Raji (cell line): ENCODE data around the gene GLIS1.

ENCODE experiments used
- POLR2A ChIP-seq: IDR thresholded peaks from 2 replicates; pipeline ENCODE4 v1.6.1; 2011; ENCODE audit warnings: low read depth, low read length, control low read depth; ENCODE audit not compliant: insufficient read depth

The GLIS1 gene

DNA sequence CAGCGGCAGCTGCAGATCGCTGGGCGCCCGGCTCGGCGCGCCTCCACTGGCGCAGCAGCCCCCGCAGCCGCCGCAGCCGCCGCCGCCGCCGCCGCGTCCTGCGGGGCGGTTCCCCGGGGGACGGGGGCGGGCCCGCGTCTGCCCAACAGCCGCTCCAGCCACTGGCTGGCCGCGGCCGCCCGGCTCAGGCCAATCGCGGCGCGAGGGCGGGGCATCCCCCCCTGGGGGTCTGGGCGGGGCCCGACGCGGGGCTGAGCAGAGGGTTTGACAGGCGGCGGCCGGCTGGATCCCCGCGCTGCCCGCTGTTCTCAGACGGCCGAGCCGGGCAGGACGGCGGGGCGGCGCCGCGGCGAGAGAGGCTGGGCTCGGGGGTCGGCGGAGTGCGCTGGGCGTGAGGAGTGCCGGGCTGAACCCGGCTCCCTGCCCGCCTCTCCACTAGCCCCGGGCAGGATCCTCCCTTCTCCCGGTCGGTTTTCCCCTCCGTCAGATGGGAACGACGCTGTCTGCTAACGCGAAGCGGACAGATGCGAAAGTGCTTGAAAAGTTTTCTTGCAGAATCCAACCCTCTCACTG lies at the start of gene GLIS1:
GLIS1 (minus strand) TSS at position 56 of the 573 bp plus-strand sequence. CDS start 1,100 bp downstream, outside the sequence.
- TF ChIP-seq POLR2A = no peak

DNA sequence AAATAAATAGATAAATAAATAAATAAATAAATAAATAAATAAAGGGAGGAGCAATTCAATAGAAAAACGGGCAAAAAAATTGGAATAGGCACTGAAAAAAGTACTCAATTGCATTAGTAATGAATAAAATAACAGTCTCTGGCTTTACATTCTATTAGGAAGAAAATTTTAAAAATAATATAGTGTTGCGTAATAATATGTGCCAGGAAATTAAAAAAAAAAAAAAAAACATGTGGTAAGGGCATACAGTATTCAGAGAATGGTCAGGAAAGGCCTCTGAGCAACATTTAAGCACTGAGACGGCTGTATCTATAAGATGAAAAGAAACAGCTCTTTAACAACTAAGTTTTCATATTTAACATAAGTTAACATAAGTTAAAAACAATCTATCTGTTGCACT lies 48.7 kb upstream of the GLIS1 start:
- TF ChIP-seq POLR2A = no peak

DNA sequence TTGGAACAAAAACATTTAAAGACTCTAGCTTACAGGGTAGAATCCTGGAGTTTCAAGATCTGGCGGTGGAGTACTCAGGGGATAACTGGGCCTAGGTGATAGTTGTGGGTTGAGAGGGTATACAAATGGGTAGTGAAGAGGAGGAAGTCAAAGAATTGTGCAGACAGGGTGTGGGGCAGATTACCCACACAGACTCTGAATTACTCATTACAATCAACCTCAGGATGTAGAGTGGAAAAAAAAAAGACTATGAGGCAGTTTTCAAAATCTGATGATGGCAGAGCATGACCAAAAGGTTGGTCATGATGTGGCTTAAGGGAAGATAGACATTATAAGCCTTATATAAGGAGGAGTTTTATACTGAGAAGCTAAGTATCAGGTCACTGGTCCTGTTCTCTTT lies 44.1 kb upstream of the GLIS1 start:
- no peak for TF ChIP-seq POLR2A

DNA sequence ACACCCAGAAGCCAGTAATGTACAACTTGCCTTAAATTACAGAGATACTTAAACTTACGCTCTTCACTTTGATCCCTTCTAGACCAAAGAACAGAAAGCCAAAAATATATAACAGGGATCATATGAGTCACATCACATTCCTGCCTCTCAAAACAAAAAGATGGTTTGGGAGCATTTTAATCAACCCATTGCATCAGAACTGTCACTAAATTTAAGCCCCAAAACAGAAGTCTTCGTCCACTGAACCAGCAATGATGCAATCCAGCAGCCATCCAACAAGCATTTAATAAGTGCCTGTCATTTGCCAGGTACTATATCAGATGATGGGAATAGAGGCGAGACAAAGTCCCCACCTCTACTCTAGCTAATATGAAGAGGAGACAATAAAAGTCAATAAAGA lies 42.7 kb upstream of the GLIS1 start:
- TF ChIP-seq POLR2A = no peak

DNA sequence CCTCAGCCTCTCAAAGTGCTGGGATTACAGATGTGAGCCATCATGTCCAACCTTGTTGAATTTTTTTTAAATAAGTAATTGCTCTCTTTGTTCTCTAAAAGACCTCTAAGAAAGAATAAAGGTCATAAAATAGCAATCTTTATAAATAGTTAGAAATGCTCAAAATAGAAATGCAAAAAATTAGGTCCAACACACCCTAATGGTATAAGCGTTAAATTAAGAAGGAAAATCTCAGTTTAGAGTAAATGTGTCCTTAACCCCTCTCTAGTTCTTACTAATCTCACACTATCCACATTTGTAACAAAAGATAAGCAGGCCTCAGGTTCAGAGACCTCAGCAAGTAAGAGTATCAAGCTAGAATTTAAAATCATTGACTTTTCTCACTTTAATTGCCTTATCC lies 38.3 kb upstream of the GLIS1 start:
- no peak for TF ChIP-seq POLR2A

DNA sequence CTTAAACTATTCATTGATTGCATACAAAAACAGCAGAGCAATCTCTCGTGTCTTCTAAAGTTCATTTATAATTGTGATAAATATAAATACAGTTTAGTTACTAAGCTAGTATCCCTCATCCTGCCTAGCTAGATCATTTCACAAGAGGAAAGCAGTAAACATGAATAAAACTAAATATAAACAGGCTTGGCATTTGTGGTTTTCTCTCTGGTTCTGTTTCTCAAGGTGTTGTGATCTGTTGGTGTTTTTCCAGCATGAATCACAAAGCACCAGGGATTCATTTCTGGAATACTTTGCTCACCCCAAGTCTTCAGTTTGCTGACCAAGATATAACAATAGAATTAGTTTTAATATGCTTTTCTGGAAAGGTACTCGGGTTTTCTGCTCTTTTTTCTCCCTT lies 32.7 kb upstream of the GLIS1 start:
- no peak for TF ChIP-seq POLR2A

DNA sequence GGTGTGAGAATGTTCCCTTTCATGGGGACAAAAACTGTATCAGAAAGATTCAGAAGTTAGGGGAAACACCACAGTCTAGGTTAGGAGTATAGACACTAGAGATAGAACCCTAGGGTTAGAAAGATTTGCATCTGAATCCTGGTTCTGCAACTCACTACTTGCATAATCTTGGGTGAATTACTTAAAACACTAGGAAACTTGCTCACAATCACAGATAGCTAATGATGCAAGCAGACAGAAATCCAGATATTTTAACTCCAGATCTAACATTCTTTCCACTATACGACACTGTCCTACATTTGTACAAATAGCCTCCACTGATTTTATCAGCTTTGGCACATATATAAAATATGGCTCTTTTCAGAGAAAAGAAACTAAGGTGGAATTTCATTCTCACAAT lies 30.8 kb upstream of the GLIS1 start:
- no peak for TF ChIP-seq POLR2A

DNA sequence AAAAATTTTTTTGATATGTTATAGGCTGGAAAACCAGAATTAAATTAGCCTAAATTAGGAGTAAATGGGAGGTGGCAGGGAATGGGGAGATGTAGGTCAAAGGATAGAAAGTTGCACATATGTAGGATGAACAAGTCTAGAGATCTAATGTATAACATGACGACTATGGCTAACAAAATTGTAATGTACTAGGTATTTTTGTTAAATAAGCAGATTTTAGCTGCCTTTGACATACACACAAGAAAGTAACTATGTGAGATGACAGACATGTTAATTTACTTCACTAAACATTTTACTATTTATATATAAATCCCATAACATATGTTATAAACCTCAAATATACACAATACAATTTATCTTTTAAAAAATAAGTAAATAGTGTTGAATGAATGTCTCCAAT lies 30.2 kb upstream of the GLIS1 start:
- TF ChIP-seq POLR2A = no peak

DNA sequence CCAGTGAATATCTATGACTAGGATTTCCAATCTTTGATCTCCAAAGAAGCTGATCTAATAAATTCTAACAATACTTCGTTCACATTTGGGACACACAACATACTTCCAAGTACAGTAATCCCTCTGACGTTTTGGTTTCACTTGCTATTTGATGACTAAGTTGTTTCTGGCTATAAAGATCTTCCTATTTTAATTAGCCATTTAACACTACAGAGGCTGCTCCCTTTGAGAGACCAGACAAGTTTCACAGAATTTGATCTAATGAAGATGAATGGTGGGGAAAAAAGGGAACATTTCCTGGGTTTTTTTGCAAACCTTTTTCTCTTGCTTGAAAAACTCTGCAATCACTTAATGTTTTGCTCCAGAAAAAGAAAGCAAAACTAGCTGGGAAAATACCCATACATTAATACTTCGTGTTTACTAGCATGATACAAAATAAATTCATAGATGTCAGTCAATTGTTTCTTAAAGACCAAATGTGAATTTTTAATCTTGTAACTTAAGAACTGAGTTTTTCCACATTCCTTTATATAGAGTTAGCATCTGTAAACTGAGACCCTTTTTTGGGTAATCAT lies 28.0 kb upstream of the GLIS1 start:
- TF ChIP-seq POLR2A = no peak

DNA sequence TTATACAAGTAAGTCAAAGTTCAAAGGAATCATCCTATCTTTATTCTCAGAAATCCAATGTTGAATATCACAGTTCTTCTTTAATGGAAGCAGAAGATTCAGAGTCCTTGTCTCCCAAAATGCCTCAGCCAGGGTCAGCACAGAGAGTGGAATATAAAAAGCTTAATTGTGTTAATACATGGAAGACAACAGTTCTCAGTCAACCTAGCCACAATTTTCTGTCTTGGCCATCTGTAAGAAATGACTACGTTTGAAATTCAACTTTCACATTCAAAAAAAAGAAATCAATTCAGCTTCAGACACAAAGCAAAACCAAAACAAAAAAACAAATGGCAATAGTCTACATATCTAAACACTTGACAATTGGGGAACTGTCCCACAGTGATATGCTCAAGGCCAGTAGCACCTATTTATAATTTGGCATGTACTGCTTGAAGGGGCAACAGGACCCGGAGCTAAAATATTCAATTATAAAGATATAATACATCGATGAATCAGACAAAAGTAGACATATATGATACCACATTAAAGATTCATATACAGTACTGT lies 27.3 kb upstream of the GLIS1 start:
- TF ChIP-seq POLR2A = no peak

DNA sequence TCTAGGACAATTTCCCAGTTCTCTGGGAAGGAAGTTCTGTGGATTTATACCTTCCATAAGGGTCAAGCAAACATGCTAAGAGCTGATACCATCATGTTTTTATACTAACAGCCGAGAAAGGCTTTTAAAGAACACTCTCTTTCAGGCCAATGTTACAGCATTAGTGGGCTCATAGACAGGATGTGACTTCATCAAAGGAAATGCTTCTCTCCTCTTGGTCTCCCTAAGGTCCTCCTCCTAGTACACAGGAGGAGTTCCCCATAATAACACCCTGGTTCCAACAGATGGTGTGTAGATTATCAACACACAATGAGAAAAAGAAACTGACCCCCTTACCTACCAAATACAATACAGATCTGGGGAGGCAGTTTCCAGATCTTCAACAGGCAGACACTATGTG lies 26.7 kb upstream of the GLIS1 start:
- no peak for TF ChIP-seq POLR2A

DNA sequence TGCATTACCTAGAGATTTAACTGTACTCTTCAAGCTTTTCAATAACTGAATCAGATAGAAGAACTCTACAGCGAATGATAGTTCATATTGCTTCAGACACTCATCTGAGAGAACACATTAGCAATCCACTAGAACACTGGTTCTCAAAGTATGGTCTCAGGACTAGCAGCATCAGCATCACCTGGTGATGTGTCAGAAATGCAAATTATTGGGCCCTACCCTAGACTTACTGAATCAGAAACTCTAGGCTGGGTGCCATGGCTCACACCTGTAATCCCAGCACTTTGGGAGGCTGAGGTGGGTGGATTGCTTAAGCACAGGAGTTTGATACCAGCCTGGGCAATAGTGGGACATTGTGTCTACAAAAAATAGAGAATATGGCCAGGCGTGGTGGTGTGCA lies 24.9 kb upstream of the GLIS1 start:
- TF ChIP-seq POLR2A = no peak

DNA sequence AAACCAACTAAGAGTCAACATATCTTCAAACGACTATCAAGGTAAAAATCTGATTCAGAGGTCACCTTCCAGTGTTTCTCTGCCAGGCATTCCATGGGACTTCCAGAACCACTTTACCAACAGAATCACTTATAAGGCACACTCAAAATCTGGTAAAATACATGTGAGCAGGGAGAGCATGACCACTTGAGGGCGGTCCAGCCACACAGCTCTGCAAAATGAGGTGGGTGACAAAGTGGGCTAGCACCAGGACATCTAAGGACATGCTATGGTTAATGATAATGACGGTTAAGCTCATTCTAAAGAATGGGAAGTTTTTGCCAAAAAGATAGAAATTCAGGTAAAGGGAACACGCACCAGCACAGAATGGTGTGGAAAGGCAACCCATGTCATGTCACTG lies 24.5 kb upstream of the GLIS1 start:
- TF ChIP-seq POLR2A = no peak

DNA sequence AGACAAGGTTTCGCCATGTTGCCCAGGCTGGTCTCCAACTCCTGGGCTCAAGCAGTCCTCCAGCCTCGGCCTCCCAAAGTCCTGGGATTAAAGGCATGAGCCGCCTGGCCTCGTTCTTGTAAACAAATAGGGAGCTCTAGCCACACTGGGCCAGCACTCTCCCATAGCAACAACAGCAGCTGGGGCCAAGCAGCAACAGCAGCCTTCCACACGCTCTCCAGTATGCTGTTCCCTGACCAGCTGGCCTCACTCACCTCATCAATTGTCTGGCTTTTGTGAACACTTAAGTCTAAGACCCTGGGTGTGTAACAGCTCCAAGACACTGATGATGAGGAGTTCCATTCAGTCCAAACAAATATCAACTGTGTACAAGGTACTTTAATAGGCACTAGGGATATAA lies 16.9 kb upstream of the GLIS1 start:
- TF ChIP-seq POLR2A = no peak

DNA sequence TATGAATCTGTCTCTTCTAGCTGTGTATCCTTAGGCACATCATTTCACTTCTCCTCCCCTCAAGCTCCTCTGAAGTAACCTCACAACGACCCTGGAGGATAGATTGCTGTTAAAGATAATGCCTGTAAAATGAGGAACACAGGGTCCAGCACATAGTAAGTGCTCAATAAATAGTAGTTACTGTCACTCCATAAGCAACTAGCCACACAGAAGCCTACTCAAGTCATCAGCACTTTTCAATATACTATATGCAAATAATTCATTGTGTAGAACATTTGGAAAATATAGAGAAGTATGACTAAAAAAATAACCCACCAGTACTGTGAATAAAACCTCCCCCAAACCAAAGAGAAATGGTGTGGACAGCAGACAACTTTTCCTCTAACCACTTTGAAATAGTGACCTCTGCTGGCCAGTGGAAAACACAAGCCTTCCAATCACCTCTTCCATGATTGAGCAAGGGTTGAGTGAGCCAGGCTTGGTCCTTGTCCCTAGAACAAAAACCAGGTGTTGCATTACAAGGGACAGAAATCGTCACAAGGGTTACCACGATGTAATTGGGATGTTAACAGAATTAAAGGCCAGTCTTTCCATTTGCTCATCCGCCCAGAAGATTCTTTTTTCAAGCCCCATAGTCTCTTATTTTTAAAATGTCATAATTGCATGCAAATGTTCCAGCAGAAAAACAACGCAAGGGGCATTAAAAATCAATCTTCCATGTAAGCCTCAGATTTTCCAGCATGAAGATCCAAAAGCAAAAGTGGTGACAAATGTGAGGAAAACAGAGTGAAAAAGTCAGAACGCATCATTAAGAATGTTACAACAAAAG lies 15.7 kb upstream of the GLIS1 start:
- no peak for TF ChIP-seq POLR2A

DNA sequence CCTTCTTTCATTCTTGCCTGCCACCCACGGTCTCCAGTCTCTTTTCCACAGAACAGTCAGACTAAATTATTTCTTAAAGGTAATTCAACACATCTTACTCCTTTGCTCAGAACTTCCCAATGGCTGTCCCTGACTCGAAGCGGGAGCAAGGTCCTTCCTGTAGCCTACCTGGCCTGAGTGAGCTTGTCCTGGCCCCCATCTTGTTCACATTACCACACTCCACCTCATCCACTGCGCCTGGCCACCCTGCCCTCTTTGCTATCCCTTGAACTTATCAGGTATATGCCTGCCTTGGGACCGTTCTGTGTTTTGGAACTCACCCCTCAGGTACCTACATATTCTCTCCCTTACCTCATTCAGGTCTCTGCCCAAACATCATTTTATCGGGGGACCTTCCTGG lies 13.3 kb upstream of the GLIS1 start:
- no peak for TF ChIP-seq POLR2A
